A549 (cell line): Measurements from ENCODE around the gene RBMS3.

Experiments used
- CTCF ChIP-seq: fragments of >200 bp; sonication (Bioruptor Twin); formaldehyde crosslinking; IDR thresholded peaks from 3 replicates; pipeline ENCODE4 v1.5.1; 2016
- HDAC2 ChIP-seq: fragments of 200-600 bp; sonication (generic); IDR thresholded peaks from 2 replicates; pipeline ENCODE4 v1.6.1; 2016
- JUNB ChIP-seq: fragments of >200 bp; sonication (Bioruptor Twin); formaldehyde crosslinking; IDR thresholded peaks from 2 replicates; pipeline ENCODE4 v1.6.1; 2016
- MAX ChIP-seq: IDR thresholded peaks from 2 replicates; pipeline ENCODE4 v1.6.1; 2012
- SMC3 ChIP-seq: fragments of >200 bp; sonication (Bioruptor Twin); formaldehyde crosslinking; IDR thresholded peaks from 3 replicates; pipeline ENCODE4 v1.6.1; 2018; ENCODE audit warnings: inconsistent platforms
- USF2 ChIP-seq: fragments of 450-650 bp; IDR thresholded peaks from 2 replicates; pipeline ENCODE4 v1.6.1; 2014; ENCODE audit warnings: antibody characterized with exemption

GRCh38 chr3:29392625-29393388 lies 111.9 kb downstream of the RBMS3 start:
- no peak for TF ChIP-seq CTCF
- no peak for TF ChIP-seq JUNB
- TF ChIP-seq SMC3 = no peak
- no peak for TF ChIP-seq USF2
- TF ChIP-seq HDAC2 = no peak
- no peak for TF ChIP-seq MAX
